Kidney (tissue), 14 donors: Measurements from ENCODE around the gene LCLAT1. TPM values are rescaled to one million over a fixed set of nuclear protein-coding genes. Genes with fewer than 3 reads are reported as not detected.

Experiments used
- DNase-seq, 5 donors: peaks; one replicate each; pipeline ENCODE4 v3.0.0-alpha.2; 2013 to 2020
- FAIRE-seq: peaks from 2 replicates; lab custom pipeline; 2012; peaks lifted over from hg19 to GRCh38; lab: Jason Lieb, UNC
- H3K27ac ChIP-seq, 2 donors: one replicate each; pipeline ENCODE4 v1.7.0; 2013; ENCODE audit warnings: low read depth in 2 of 2, low read length in 2 of 2, inconsistent platforms in 1 of 2
- H3K27me3 ChIP-seq: one replicate; pipeline ENCODE4 v1.7.1; 2013; ENCODE audit warnings: low read length, inconsistent platforms; ENCODE audit not compliant: control insufficient read depth, insufficient read depth
- H3K36me3 ChIP-seq, 3 donors: one replicate each; pipeline versions ENCODE4 v1.7.0 to v1.7.1; 2013; ENCODE audit warnings: low read length in 3 of 3, control low read depth in 1 of 3, inconsistent platforms in 1 of 3; ENCODE audit not compliant: insufficient read depth in 3 of 3, control insufficient read depth in 2 of 3
- H3K4me1 ChIP-seq, 3 donors: one replicate each; pipeline versions ENCODE4 v1.7.0 to v1.7.1; 2013; ENCODE audit warnings: low read length in 3 of 3, inconsistent platforms in 1 of 3, low read depth in 1 of 3; ENCODE audit not compliant: control insufficient read depth in 2 of 3, insufficient read depth in 2 of 3
- H3K4me3 ChIP-seq, 3 donors: one replicate each; pipeline versions ENCODE4 v1.7.0 to v1.8.1; 2013; ENCODE audit warnings: low read length in 3 of 3, control low read depth in 1 of 3, inconsistent platforms in 1 of 3
- H3K9ac ChIP-seq, 3 donors: one replicate each; pipeline versions ENCODE4 v1.7.0 to v1.7.1; 2013; ENCODE audit warnings: low read length in 3 of 3, control low read depth in 1 of 3, inconsistent platforms in 1 of 3
- H3K9me3 ChIP-seq, 3 donors: one replicate each; pipeline versions ENCODE4 v1.7.0 to v1.7.1; 2013; ENCODE audit warnings: low read length in 3 of 3, control low read depth in 1 of 3, inconsistent platforms in 1 of 3; ENCODE audit not compliant: control insufficient read depth in 2 of 3, insufficient read depth in 1 of 3
- CTCF ChIP-seq: IDR thresholded peaks from 3 replicates; pipeline ENCODE4 v1.5.1; 2012; ENCODE audit warnings: mild to moderate bottlenecking, moderate library complexity, borderline replicate concordance; ENCODE audit not compliant: insufficient read depth; ENCODE audit errors: extremely low read depth
- intact Hi-C: fragments of 100-400 bp; cut with DNase I; formaldehyde crosslinking; loops from one replicate; pipeline ENCODE4 v1.11.1; 2022
- polyA plus RNA-seq: library from polyadenylated mRNA; stranded (reverse); fragments of 350-450 nt; fragmentation: Illumina TruSeq; extraction: RNeasy Lipid Tissue Mini Kit (QIAGEN cat#74804); gene quantifications from one replicate; pipeline ENCODE4 v1.2.3, GENCODE V29; 2014; ENCODE audit warnings: low read depth, low replicate concordance; ENCODE audit not compliant: insufficient read depth
- total RNA-seq: library from RNA; stranded (reverse); fragmentation: NEBNext Ultra II Directional; extraction: Animal tissue kit (Norgen Biotek cat#: 25700); gene quantifications from one replicate; pipeline ENCODE4 v1.2.1, GENCODE V29; 2021
- donor health status: control.
- donor health status: control.
- donor health status: control.
- donor health status: control.
- donor health status: control.
- donor health status: DM: yes; HTN: yes; CAD: no.
- donor health status: Normal renal cell carcinoma (clear cell type).

LCLAT1 gene
- total and polyA plus RNA-seq, 2 donors from 2014 or later, result 5.6 to 19.4 TPM

DNA sequence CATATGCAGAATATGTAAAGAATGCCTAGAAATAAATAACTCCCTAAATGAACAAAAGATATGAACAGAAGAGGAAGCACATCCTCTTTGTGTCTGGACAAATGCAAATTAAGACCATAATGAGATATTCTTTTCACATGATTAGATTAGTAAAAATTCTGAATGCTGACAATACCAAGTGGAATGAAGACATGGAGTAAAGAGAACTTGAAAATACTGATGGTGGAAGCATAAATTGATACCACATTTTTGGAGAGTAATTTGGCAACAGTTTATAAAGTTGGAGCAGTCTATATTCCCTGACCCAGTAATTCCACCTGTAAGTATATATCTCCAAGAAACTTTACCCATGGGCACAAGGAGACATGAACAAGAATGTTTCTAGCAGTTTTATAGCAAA, 230.2 kb downstream of the LCLAT1 start:
- H3K36me3 ChIP-seq, result no peaks in the 10 kb centered on the region
- DNase-seq (no peak), FAIRE-seq (no peak)
- no peaks in the 10 kb centered on the region for H3K4me1 ChIP-seq
- H3K9ac ChIP-seq, result no peak overlapping the region
- no peaks in the 10 kb centered on the region for H3K27me3 ChIP-seq
- H3K4me3 ChIP-seq, result no peak overlapping the region
- H3K27ac ChIP-seq, result no peak overlapping the region
- TF ChIP-seq CTCF, result no peak
- peaks cover 0 to 3% (median 0%) of the 10 kb centered on the region in 3 donors for H3K9me3 ChIP-seq
- intact Hi-C loops, result no loop called here

DNA sequence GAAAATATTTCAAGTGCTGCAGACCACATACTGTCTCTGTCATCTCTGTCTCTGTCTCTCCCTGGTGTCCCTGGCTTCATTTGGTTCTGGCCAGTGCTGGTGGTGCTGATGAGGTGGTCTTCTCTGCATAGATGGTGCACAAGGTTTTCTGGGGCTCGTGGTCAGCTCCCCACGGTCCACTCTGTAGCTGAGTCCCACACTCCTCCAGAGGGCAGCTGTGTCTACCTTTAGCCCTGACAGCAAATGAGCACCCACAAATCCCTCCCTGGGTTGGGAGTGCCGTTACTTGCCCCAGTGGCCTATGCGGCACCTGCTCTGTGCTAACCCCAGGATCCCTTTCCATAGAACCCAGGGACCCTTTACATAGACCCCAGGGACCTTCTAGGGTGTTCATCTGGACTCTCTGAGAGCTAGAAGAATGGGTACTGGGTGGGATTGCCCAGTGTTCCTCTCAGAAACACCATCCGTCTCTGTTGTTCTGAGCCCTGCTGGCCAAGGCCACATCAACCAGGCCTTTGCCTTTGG, 230.9 kb downstream of the LCLAT1 start:
- no peaks in the 10 kb centered on the region for H3K27me3 ChIP-seq
- no peak overlapping the region for H3K27ac ChIP-seq
- H3K9ac ChIP-seq, result no peak overlapping the region
- H3K36me3 ChIP-seq, result no peaks in the 10 kb centered on the region
- no peaks in the 10 kb centered on the region for H3K4me1 ChIP-seq
- intact Hi-C loops, result no loop called here
- H3K4me3 ChIP-seq, result no peak overlapping the region
- FAIRE-seq (no peak), DNase-seq (no peak)
- H3K9me3 ChIP-seq, result peaks cover 0 to 3% (median 0%) of the 10 kb centered on the region in 3 donors
- TF ChIP-seq CTCF, result no peak

DNA sequence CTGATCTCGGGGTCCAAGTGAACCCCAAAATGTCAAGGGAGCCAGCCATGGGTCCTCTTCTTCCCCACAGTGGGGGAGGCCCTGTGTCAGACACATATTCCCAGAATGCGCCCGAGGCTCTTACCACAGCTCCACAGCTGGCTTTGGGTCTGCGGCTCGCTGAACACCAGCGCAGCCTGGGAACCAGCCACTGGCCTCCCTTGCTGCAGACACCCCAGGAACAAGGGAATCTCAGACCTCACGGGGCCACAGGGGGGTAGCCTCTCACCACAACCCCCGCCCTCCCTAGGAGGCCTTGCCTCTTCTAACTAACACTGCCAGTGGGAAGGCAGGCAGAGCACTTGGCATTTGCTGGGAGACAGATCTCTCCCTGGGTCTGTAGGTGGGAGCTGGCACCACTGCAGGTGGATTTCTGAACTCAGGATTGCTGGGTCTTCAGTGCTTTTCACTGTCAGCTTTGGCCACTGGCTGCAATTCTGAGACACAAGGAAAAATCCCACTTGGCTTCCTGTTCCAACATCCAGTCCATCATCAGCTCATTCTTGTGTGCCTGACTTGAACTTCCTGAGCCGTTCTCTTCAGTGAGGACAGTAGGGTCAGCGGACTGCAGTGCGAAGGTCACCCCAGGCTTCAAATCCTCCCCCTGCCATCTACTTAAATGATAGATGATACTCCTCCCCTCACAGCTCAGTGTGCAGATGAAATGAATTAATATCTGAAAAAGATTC, 231.5 kb downstream of the LCLAT1 start:
- no peak for TF ChIP-seq CTCF
- no peak overlapping the region for H3K27ac ChIP-seq
- intact Hi-C loops, result no loop called here
- no peaks in the 10 kb centered on the region for H3K27me3 ChIP-seq
- no peak overlapping the region for H3K9ac ChIP-seq
- no peak overlapping the region for H3K4me3 ChIP-seq
- no peaks in the 10 kb centered on the region for H3K9me3 ChIP-seq
- H3K4me1 ChIP-seq, result no peaks in the 10 kb centered on the region
- H3K36me3 ChIP-seq, result no peaks in the 10 kb centered on the region
- FAIRE-seq (no peak), DNase-seq (no peak)
